Inflammatory macrophage (primary cell): ENCODE results near the gene LRCH4.
A peak's percentile ranks its signal among the peaks of the same experiment; 100 is the strongest.

Source experiments
- DNase-seq, 2 donors: peaks; one replicate each; pipeline ENCODE4 v3.0.0-alpha.2; 2020 to 2022
- total RNA-seq, 18 experiments: gene quantifications; one replicate each; lab custom pipeline; 2026; ENCODE audit warnings: mixed read lengths in 6 of 18, inconsistent platforms in 2 of 18; lab: John Stamatoyannopoulos, UW

The LRCH4 gene
- total RNA-seq, result 6.3 to 27.2 (median 15.1) reads per million in 18 experiments

- peak in 1 of 2 donors; percentile 37 for DNase-seq
These were observed at the start of gene LRCH4 for GRCh38 chr7:100585511-100586265. Gene LRCH4, minus strand, starts transcription at chr7:100586129. Its CDS starts 29 bp downstream, at chr7:100586100.

GRCh38 chr7:100632951-100633717 lies 47.2 kb upstream of the LRCH4 start:
- peak; percentile 16 to 44 for DNase-seq

GRCh38 chr7:100630066-100630465 lies 44.1 kb upstream of the LRCH4 start:
- DNase-seq, result no peak

- peak; percentile 42 to 51 for DNase-seq
These were observed 43.3 kb upstream of the LRCH4 start for GRCh38 chr7:100629117-100629716.

GRCh38 chr7:100627238-100627549 lies 41.3 kb upstream of the LRCH4 start:
- no peak for DNase-seq

- DNase-seq, result peak; percentile 67 to 74
These were observed 40.8 kb upstream of the LRCH4 start for GRCh38 chr7:100626530-100627237.

- DNase-seq, result no peak
These were observed 40.1 kb upstream of the LRCH4 start for GRCh38 chr7:100626055-100626454.

- DNase-seq, result peak in 1 of 2 donors; percentile 15
These were observed 38.3 kb upstream of the LRCH4 start for GRCh38 chr7:100623951-100624824.

GRCh38 chr7:100621554-100621953 lies 35.6 kb upstream of the LRCH4 start:
- no peak for DNase-seq

GRCh38 chr7:100620804-100621203 lies 34.9 kb upstream of the LRCH4 start:
- no peak for DNase-seq

GRCh38 chr7:100620239-100620638 lies 34.3 kb upstream of the LRCH4 start:
- DNase-seq, result no peak

- no peak for DNase-seq
These were observed 28.5 kb upstream of the LRCH4 start for GRCh38 chr7:100614308-100614861.

- peak; percentile 5 to 58 for DNase-seq
These were observed 27.7 kb upstream of the LRCH4 start for GRCh38 chr7:100613412-100614175.

- DNase-seq, result no peak
These were observed 26.9 kb upstream of the LRCH4 start for GRCh38 chr7:100612730-100613390.

- DNase-seq, result peak; percentile 99
These were observed 26.2 kb upstream of the LRCH4 start, which contains the start of gene MOSPD3 for GRCh38 chr7:100611983-100612729. Gene MOSPD3, plus strand, starts transcription at chr7:100612540. Its CDS starts 252 bp downstream, at chr7:100612792.

GRCh38 chr7:100609958-100610357 lies 24.0 kb upstream of the LRCH4 start:
- peak; percentile 49 to 50 for DNase-seq

GRCh38 chr7:100607111-100607510 lies 21.2 kb upstream of the LRCH4 start:
- no peak for DNase-seq

- no peak for DNase-seq
These were observed 20.4 kb upstream of the LRCH4 start for GRCh38 chr7:100606313-100606712.
